ENCODE results near the gene GAK.

DNA sequence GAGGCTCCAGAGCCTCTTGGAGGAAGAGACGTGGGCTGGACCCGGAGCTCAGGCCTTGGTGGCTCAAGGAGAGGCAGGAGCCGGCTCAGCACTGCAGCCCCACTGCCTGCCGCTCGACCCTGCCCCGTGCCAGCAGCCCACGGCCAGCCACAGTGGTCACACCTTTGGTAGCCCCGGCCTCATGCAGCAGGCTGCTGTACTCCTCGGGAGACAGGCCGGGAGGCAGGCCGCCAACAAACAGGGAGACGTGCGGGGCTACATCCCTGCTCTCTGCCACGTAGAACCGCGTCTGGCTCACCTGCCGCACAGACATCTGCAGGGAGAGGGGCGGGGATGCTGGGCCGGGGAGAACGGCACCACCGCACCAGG, 33.6 kb upstream of the GAK start:
- TF ChIP-seq POLR2A (IDR thresholded peaks at IDR 0.05), result no peak
- TF ChIP-seq, protein P1, sequence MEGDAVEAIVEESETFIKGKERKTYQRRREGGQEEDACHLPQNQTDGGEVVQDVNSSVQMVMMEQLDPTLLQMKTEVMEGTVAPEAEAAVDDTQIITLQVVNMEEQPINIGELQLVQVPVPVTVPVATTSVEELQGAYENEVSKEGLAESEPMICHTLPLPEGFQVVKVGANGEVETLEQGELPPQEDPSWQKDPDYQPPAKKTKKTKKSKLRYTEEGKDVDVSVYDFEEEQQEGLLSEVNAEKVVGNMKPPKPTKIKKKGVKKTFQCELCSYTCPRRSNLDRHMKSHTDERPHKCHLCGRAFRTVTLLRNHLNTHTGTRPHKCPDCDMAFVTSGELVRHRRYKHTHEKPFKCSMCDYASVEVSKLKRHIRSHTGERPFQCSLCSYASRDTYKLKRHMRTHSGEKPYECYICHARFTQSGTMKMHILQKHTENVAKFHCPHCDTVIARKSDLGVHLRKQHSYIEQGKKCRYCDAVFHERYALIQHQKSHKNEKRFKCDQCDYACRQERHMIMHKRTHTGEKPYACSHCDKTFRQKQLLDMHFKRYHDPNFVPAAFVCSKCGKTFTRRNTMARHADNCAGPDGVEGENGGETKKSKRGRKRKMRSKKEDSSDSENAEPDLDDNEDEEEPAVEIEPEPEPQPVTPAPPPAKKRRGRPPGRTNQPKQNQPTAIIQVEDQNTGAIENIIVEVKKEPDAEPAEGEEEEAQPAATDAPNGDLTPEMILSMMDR (IDR thresholded peaks at IDR 0.05 in 4 of 5, conservative IDR thresholded peaks at IDR 0.05 in 1 of 5), result no peak

Measured in gastrocnemius medialis (tissue), 4 donors.